ENCODE data around the gene CCDC148. TPM values are rescaled to one million over a fixed set of nuclear protein-coding genes. Genes with fewer than 3 reads are reported as not detected.

Gene CCDC148
- total and polyA plus RNA-seq, 2 donors (not counting 3 experiments of a cell fraction or from before 2014, with no cell fraction given): 0.04 to 0.69 TPM

DNA sequence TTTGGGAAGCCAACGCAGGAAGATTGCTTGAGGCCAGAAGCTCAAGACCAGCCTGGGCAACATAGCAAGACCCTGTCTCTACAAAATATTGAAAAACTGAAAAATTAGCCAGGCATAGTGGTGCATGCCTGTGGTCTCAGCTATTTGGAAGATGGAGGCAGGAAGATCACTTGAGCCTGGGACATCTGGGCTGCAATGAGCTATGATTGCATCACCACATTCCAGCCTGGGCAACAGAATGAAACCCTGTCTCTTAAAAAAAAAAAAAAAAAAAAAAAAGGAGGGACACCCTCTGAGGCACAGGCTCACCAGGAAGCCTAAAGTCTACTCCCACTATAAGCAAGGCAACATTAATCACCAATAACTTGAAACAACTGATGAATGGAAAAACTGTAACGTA lies 151.1 kb downstream of the CCDC148 start:
- no peak overlapping the region for H3K4me3 ChIP-seq (replicated peaks in 1 of 3; ENCODE audit: insufficient read depth in 1 of 3, low read depth in 1 of 3, low read length in 3 of 3)
- TF ChIP-seq POLR2AphosphoS5 (IDR thresholded peaks at IDR 0.05; ENCODE audit: insufficient read depth, low read depth, low read length) (no peak), MAX (IDR thresholded peaks at IDR 0.05; ENCODE audit: insufficient read depth, insufficient read length) (no peak), FOS (IDR thresholded peaks at IDR 0.05; ENCODE audit: borderline replicate concordance, insufficient read depth, low read length) (no peak), POLR2A (IDR thresholded peaks at IDR 0.05; ENCODE audit: low read depth, low read length) (no peak), JUN (IDR thresholded peaks at IDR 0.05; ENCODE audit: borderline replicate concordance, insufficient read depth, insufficient read length, low read depth) (no peak), EZH2 (IDR thresholded peaks at IDR 0.05; ENCODE audit: borderline replicate concordance, low read depth, low read length, severe bottlenecking) (no peak), MYC (IDR thresholded peaks at IDR 0.05; ENCODE audit: low read depth, low read length) (no peak), GATA2 (IDR thresholded peaks at IDR 0.05; ENCODE audit: insufficient read depth, insufficient read length, low read depth, low read length) (no peak)
- TF ChIP-seq, protein P1, sequence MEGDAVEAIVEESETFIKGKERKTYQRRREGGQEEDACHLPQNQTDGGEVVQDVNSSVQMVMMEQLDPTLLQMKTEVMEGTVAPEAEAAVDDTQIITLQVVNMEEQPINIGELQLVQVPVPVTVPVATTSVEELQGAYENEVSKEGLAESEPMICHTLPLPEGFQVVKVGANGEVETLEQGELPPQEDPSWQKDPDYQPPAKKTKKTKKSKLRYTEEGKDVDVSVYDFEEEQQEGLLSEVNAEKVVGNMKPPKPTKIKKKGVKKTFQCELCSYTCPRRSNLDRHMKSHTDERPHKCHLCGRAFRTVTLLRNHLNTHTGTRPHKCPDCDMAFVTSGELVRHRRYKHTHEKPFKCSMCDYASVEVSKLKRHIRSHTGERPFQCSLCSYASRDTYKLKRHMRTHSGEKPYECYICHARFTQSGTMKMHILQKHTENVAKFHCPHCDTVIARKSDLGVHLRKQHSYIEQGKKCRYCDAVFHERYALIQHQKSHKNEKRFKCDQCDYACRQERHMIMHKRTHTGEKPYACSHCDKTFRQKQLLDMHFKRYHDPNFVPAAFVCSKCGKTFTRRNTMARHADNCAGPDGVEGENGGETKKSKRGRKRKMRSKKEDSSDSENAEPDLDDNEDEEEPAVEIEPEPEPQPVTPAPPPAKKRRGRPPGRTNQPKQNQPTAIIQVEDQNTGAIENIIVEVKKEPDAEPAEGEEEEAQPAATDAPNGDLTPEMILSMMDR (IDR thresholded peaks at IDR 0.05; ENCODE audit: extremely low read depth in 1 of 2, insufficient read depth in 1 of 2, low read depth in 1 of 2, low read length in 2 of 2): no peak
- ChIA-PET POLR2A (no interaction called here), CTCF (no interaction called here)
- dilution Hi-C loops (cut with MboI; ENCODE audit: extremely low pct_ligation_motif_present, low sequenced_read_pairs) (no loop called here), intact Hi-C loops (cut with micrococcal nuclease) (no loop called here)
- H3K9ac ChIP-seq (replicated peaks; ENCODE audit: extremely low read depth, insufficient read depth, low read length): no peak overlapping the region
- no peaks in the 10 kb centered on the region for H3K27me3 ChIP-seq (ENCODE audit: control insufficient read depth in 2 of 2, insufficient read depth in 2 of 2, low read length in 2 of 2)
- H3K27ac ChIP-seq (ENCODE audit: insufficient read depth, low read depth, low read length): no peak overlapping the region
- H4K20me1 ChIP-seq (replicated peaks; ENCODE audit: control insufficient read depth, extremely low read depth, insufficient read depth, low read length): no peaks in the 10 kb centered on the region
- H3K9me1 ChIP-seq (replicated peaks; ENCODE audit: control insufficient read depth, extremely low read depth, insufficient read depth, low read length): no peaks in the 10 kb centered on the region
- FAIRE-seq (no peak), DNase-seq (ENCODE audit: low read depth, low spot score) (no peak)
- H3K4me2 ChIP-seq (ENCODE audit: insufficient read depth, low read length): no peak overlapping the region
- BruUV-seq (replicated peaks): no TSS peak
- H3K36me3 ChIP-seq (ENCODE audit: control insufficient read depth in 2 of 2, extremely low read depth in 1 of 2, insufficient read depth in 2 of 2, low read length in 2 of 2): no peaks in the 10 kb centered on the region
- no peaks in the 10 kb centered on the region for H3K4me1 ChIP-seq (ENCODE audit: control insufficient read depth, extremely low read depth, insufficient read depth, low read length)
- H2AFZ ChIP-seq (ENCODE audit: low read depth, low read length): no peak overlapping the region
- no peaks in the 10 kb centered on the region for H3K9me3 ChIP-seq (replicated peaks; ENCODE audit: control insufficient read depth, insufficient read depth, low read length)
- no peaks in the 10 kb centered on the region for H3K79me2 ChIP-seq (ENCODE audit: control insufficient read depth, insufficient read depth, low read length)

Measured in endothelial cell of umbilical vein (primary cell).